H1 (cell line): Measurements from ENCODE around the gene LTBP3. TPM values are rescaled to one million over a fixed set of nuclear protein-coding genes. Genes with fewer than 3 reads are reported as not detected.

Experiments used
- CTCF ChIA-PET: fragments of 300-600 bp; sonication (Branson Sonifier 250); formaldehyde crosslinking; loops from one replicate; lab custom pipeline; 2021; ENCODE audit not compliant: partially characterized antibody; lab: Charles Lee
- POLR2A ChIA-PET: fragments of 300-600 bp; sonication (Branson Sonifier 250); formaldehyde crosslinking; loops from one replicate; lab custom pipeline; 2021; ENCODE audit warnings: inconsistent platforms; ENCODE audit not compliant: partially characterized antibody; lab: Charles Lee
- DNase-seq, 2 experiments: peaks; one replicate each; pipeline versions ENCODE4 v3.0.0 to v3.0.0-alpha.2; 2010 to 2022; ENCODE audit warnings: low spot score in 2 of 2, low read depth in 1 of 2, mixed read lengths in 1 of 2
- FAIRE-seq: peaks from 2 replicates; lab custom pipeline; 2011; peaks lifted over from hg19 to GRCh38; lab: Jason Lieb, UNC
- H2AFZ ChIP-seq: 2 replicates; pipeline ENCODE4 v1.8.1; 2012; ENCODE audit warnings: low read length, inconsistent platforms
- H2AK5ac ChIP-seq: 2 replicates; pipeline ENCODE4 v1.6.1; 2013; ENCODE audit warnings: low read depth, low read length
- H2BK120ac ChIP-seq: replicated peaks from 2 replicates; pipeline ENCODE3; 2013; ENCODE audit warnings: low read depth, low read length, inconsistent platforms
- H2BK12ac ChIP-seq: 2 replicates; pipeline ENCODE4 v1.6.1; 2013; ENCODE audit warnings: low read depth, low read length
- H2BK15ac ChIP-seq: 2 replicates; pipeline ENCODE4 v1.6.1; 2013; ENCODE audit warnings: low read length
- H2BK20ac ChIP-seq: 2 replicates; pipeline ENCODE4 v1.6.1; 2013; ENCODE audit warnings: low read length
- H2BK5ac ChIP-seq: 2 replicates; pipeline ENCODE4 v1.6.1; 2013; ENCODE audit warnings: low read depth, low read length
- H3K14ac ChIP-seq: 2 replicates; pipeline ENCODE4 v1.6.1; 2013; ENCODE audit warnings: inconsistent platforms; ENCODE audit not compliant: insufficient read length
- H3K18ac ChIP-seq: 2 replicates; pipeline ENCODE4 v1.6.1; 2013; ENCODE audit warnings: low read length; ENCODE audit errors: extremely low read depth
- H3K23ac ChIP-seq: 2 replicates; pipeline ENCODE4 v1.6.1; 2013; ENCODE audit warnings: inconsistent platforms; ENCODE audit not compliant: insufficient read length
- H3K23me2 ChIP-seq: 2 replicates; pipeline ENCODE4 v1.6.1; 2013; ENCODE audit warnings: low read depth, low read length
- H3K27ac ChIP-seq: 2 replicates; pipeline ENCODE4 v1.6.1; 2011; ENCODE audit warnings: low read depth, low read length, inconsistent platforms
- H3K27me3 ChIP-seq, 4 experiments: replicated peaks in 1 of 4; 1 replicate in 1 of 4; 2 replicates in 3 of 4; pipeline versions ENCODE4 v1.6.1 to v1.8.1; 2011 to 2013; ENCODE audit warnings: low read length in 3 of 4, mild to moderate bottlenecking in 3 of 4, inconsistent platforms in 2 of 4, mixed read lengths in 2 of 4, moderate library complexity in 1 of 4; ENCODE audit not compliant: control insufficient read depth in 3 of 4, insufficient read depth in 3 of 4; ENCODE audit errors: extremely low read depth in 1 of 4
- H3K36me3 ChIP-seq, 4 experiments: 2 replicates each; pipeline versions ENCODE4 v1.6.1 to v1.8.1; 2011 to 2013; ENCODE audit warnings: mild to moderate bottlenecking in 4 of 4, low read length in 3 of 4, moderate library complexity in 2 of 4, control low read depth in 1 of 4, inconsistent platforms in 1 of 4; ENCODE audit not compliant: insufficient read depth in 4 of 4, control insufficient read depth in 2 of 4
- H3K4ac ChIP-seq: replicated peaks from 2 replicates; pipeline ENCODE3; 2013; ENCODE audit warnings: low read length, low read depth, mixed read lengths, inconsistent platforms; ENCODE audit not compliant: insufficient read length
- H3K4me1 ChIP-seq, 4 experiments: replicated peaks in 1 of 4; 1 replicate in 1 of 4; 2 replicates in 3 of 4; pipeline versions ENCODE4 v1.6.1 to v1.8.1; 2011 to 2013; ENCODE audit warnings: low read length in 3 of 4, inconsistent platforms in 2 of 4, mixed read lengths in 1 of 4; ENCODE audit not compliant: insufficient read depth in 4 of 4, control insufficient read depth in 3 of 4
- H3K4me2 ChIP-seq, 2 experiments: 2 replicates each; pipeline versions ENCODE4 v1.6.1 to v1.8.1; 2011 to 2013; ENCODE audit warnings: low read depth in 2 of 2, low read length in 2 of 2, control low read depth in 1 of 2, inconsistent platforms in 1 of 2, mild to moderate bottlenecking in 1 of 2; ENCODE audit not compliant: insufficient read depth in 1 of 2
- H3K4me3 ChIP-seq, 4 experiments: fragments of 200-600, 300-600 bp in 1 of 4; sonication (generic), shearing (Covaris generic), sonication (Bioruptor Twin) in 1 of 4; 2 replicates each; pipeline versions ENCODE4 v1.5.1 to v1.8.1; 2011 to 2016; ENCODE audit warnings: low read length in 4 of 4, low read depth in 3 of 4, control low read depth in 2 of 4, inconsistent platforms in 2 of 4, mild to moderate bottlenecking in 2 of 4, mixed read lengths in 1 of 4, moderate library complexity in 1 of 4; ENCODE audit not compliant: insufficient read depth in 2 of 4; ENCODE audit errors: extremely low read depth in 1 of 4
- H3K56ac ChIP-seq: replicated peaks from 2 replicates; pipeline ENCODE3; 2013; ENCODE audit warnings: low read depth, mild to moderate bottlenecking, mixed read lengths, low read length, inconsistent platforms; ENCODE audit not compliant: insufficient read length
- H3K79me1 ChIP-seq: 2 replicates; pipeline ENCODE4 v1.6.1; 2013; ENCODE audit warnings: low read depth, low read length, control low read depth
- H3K79me2 ChIP-seq, 2 experiments: 2 replicates each; pipeline versions ENCODE4 v1.6.1 to v1.8.1; 2012 to 2013; ENCODE audit warnings: low read length in 2 of 2, mild to moderate bottlenecking in 2 of 2, inconsistent platforms in 1 of 2; ENCODE audit not compliant: insufficient read depth in 2 of 2, control insufficient read depth in 1 of 2
- H3K9ac ChIP-seq, 4 experiments: replicated peaks in 1 of 4; 1 replicate in 1 of 4; 2 replicates in 3 of 4; pipeline versions ENCODE4 v1.6.1 to v1.8.1; 2011 to 2013; ENCODE audit warnings: low read depth in 3 of 4, low read length in 3 of 4, control low read depth in 2 of 4, mild to moderate bottlenecking in 2 of 4, moderate library complexity in 2 of 4, inconsistent platforms in 1 of 4; ENCODE audit errors: extremely low read depth in 1 of 4
- H3K9me3 ChIP-seq, 2 experiments: 2 replicates each; pipeline versions ENCODE4 v1.6.1 to v1.8.1; 2012 to 2013; ENCODE audit warnings: mild to moderate bottlenecking in 2 of 2, moderate library complexity in 2 of 2, control low read depth in 1 of 2, inconsistent platforms in 1 of 2, low read depth in 1 of 2, low read length in 1 of 2, mixed read lengths in 1 of 2; ENCODE audit not compliant: insufficient read depth in 2 of 2
- H4K20me1 ChIP-seq, 2 experiments: replicated peaks in 1 of 2; 2 replicates each; pipeline versions ENCODE3 to v1.8.1; 2011 to 2013; ENCODE audit warnings: inconsistent platforms in 2 of 2, low read length in 2 of 2, mild to moderate bottlenecking in 1 of 2; ENCODE audit not compliant: insufficient read depth in 2 of 2, control insufficient read depth in 1 of 2
- H4K5ac ChIP-seq: 2 replicates; pipeline ENCODE4 v1.6.1; 2013; ENCODE audit warnings: low read length, low read depth, mixed read lengths, inconsistent platforms; ENCODE audit not compliant: insufficient read length
- H4K8ac ChIP-seq: 2 replicates; pipeline ENCODE4 v1.8.0; 2013; ENCODE audit warnings: mild to moderate bottlenecking, moderate library complexity, low read length, inconsistent platforms; ENCODE audit not compliant: insufficient read depth; ENCODE audit errors: extremely low read depth
- H4K91ac ChIP-seq: replicated peaks from 2 replicates; pipeline ENCODE3; 2013; ENCODE audit warnings: low read length, mixed read lengths, inconsistent platforms; ENCODE audit not compliant: insufficient read length
- CBX8 ChIP-seq: fragments of 300-800, 300-1000 bp; sonication (generic); IDR thresholded peaks from 2 replicates; pipeline ENCODE4 v1.7.1; 2016; ENCODE audit warnings: low read depth, low read length, borderline replicate concordance
- POLR2A ChIP-seq, 2 experiments: IDR thresholded peaks; 1 replicate in 1 of 2; 2 replicates in 1 of 2; pipeline ENCODE4 v1.6.1; 2011; ENCODE audit warnings: low read depth in 2 of 2, low read length in 2 of 2, mild to moderate bottlenecking in 2 of 2; ENCODE audit errors: control extremely low read depth in 1 of 2
- TAF1 ChIP-seq: IDR thresholded peaks from 2 replicates; pipeline ENCODE4 v1.6.1; 2011; ENCODE audit warnings: mild to moderate bottlenecking, low read depth, low read length
- WGBS, 2 experiments: shearing (Covaris generic) in 1 of 2; methylation state at CpG; one replicate each; pipeline versions ENCODE4 v1.1.6 to v1.1.7; 2013 to 2015; ENCODE audit warnings: low lambda C conversion rate in 2 of 2, mixed read lengths in 2 of 2, inconsistent platforms in 1 of 2, low coverage in 1 of 2, missing lambda C conversion rate in 1 of 2; ENCODE audit not compliant: insufficient replicate concordance in 2 of 2, insufficient coverage in 1 of 2, insufficient read length in 1 of 2; ENCODE audit errors: extremely low coverage in 1 of 2, missing lambda C conversion rate in 1 of 2; 5-methylcytosine and 5-hydroxymethylcytosine counted together
- polyA plus RNA-seq, 7 experiments: library from polyadenylated mRNA; depleted of rRNA in 3 of 7; stranded (reverse) in 5 of 7; unstranded in 2 of 7; fragments of >200 nt in 5 of 7; fragments of 200-250 nt in 2 of 7; gene quantifications; 1 replicate in 5 of 7; 2 replicates in 1 of 7; 4 replicates in 1 of 7; pipeline versions ENCODE4 v1.2.1 to v1.2.3, GENCODE V29; 2011 to 2013; ENCODE audit warnings: missing spikeins in 2 of 7, mixed read lengths in 2 of 7
- total RNA-seq: library from RNA; stranded (reverse); fragmentation: NEBNext Ultra II Directional; extraction: Animal tissue kit (Norgen Biotek cat#: 25700); gene quantifications from 2 replicates; pipeline ENCODE4 v1.2.1, GENCODE V29; 2021

Gene LTBP3
- total and polyA plus RNA-seq, 2 of the 8 experiments (the other 6 are each of a cell fraction or from before 2014, with no cell fraction given), result 12.8 to 17.8 TPM

GRCh38 chr11:65553301-65554001 lies 4.7 kb downstream of the LTBP3 start:
- ChIA-PET POLR2A (interaction anchor here (0.5 to 3.0 kb wide), 6 partner anchors 12 to 473 kb away, joined by 3 to 22 read pairs (median 5); partner anchors contain the start of genes FAM89B, MALAT1 and SCYL1), CTCF (interaction anchor here (0.7 to 6.9 kb wide), 11 partner anchors 8 to 54 kb away, joined by 3 to 78 read pairs (median 8); partner anchors contain the start of genes EHBP1L1, FAM89B, KCNK7 and MALAT1)
- Histone ChIP-seq H4K5ac (no peak overlapping the region), H3K79me1 (no peaks in the 10 kb centered on the region), H2BK5ac (peak overlapping the region; percentile 35; the same call in 1 of the 2 replicates), H3K4me3 (peak overlapping the region; percentile 27 to 59 (median 42)), H3K9ac (no peak overlapping the region; a peak in 1 of 7 replicates), H3K4me2 (peak overlapping the region; percentile 57 to 72), H3K9me3 (no peaks in the 10 kb centered on the region), H3K23ac (no peak overlapping the region), H4K20me1 (peaks cover 0 to 2% of the 10 kb centered on the region in 2 experiments), H2AK5ac (no peak overlapping the region), H2BK20ac (no peak overlapping the region), H2BK15ac (no peak overlapping the region), H2AFZ (no peak overlapping the region), H3K27ac (no peak overlapping the region), H4K8ac (peak overlapping the region; percentile 45), H3K79me2 (no peaks in the 10 kb centered on the region), H3K36me3 (no peaks in the 10 kb centered on the region), H3K18ac (no peak overlapping the region; the same call in 1 of the 2 replicates), H3K4ac (no peak overlapping the region), H2BK12ac (peak overlapping the region; percentile 6; the same call in 1 of the 2 replicates), H3K56ac (peak overlapping the region; percentile 40), H4K91ac (no peak overlapping the region), H3K4me1 (peaks cover 0 to 40% (median 28%) of the 10 kb centered on the region in 4 experiments; a peak in 6 of 7 replicates), H3K23me2 (peaks cover 7% of the 10 kb centered on the region; the same call in 1 of the 2 replicates), H3K27me3 (peaks cover 0 to 31% (median 19%) of the 10 kb centered on the region in 4 experiments; a peak in 5 of 7 replicates), H2BK120ac (no peak overlapping the region), H3K14ac (no peak overlapping the region)
- WGBS, 2 experiments, result 9% methylated on average over 15 of the region's 37 CpGs; no CpG with 5 or more reads in 1 of the 2 experiments
- TF ChIP-seq POLR2A (IDR thresholded peaks at IDR 0.05; ENCODE audit: control extremely low read depth in 1 of 2, low read depth in 2 of 2, low read length in 2 of 2) (peak in 1 of 2 experiments; percentile 45; a peak in 1 of 3 replicates), TAF1 (0 out of 2 replicates have a peak, but pooled peaks have one; percentile 49), CBX8 (no peak)
- no peak for FAIRE-seq
- peak in 1 of 2 experiments; percentile 86 for DNase-seq
